ENCODE data around the gene CT45A3.
"Not testable (repeated sequence)": the region's sequence is repeated elsewhere in the genome, so short reads cannot be mapped to it uniquely, and the experiment has no call there.

Gene CT45A3

DNA sequence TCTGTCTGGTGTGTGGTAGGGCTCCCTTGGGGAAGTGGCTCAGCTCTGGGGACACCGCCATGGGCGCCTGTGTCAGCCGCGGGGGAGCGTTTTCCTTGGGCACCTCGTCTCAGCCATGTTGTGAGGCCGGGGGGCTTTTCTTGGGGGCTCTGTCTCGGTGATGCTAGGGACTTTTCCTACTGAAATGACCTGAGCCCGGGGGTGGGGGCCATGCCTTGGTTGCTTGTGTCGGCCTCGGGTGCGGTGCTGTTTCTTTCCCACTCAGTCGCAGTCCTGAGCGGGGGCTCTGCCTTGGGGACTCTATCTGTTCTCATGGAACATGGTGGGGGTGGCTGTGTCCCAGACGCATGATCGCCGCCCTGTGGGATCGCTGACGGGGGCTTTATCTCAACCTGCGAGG lies 54.2 kb downstream of the CT45A3 start:
- TF ChIP-seq YY1 (IDR thresholded peaks at IDR 0.05; ENCODE audit: insufficient read depth, insufficient read length) (no peak), ZNF274 (IDR thresholded peaks at IDR 0.05; ENCODE audit: low read depth, low read length) (no peak), SUZ12 (IDR thresholded peaks at IDR 0.05; ENCODE audit: extremely low read depth, insufficient read depth, insufficient read length) (no peak)
- Histone ChIP-seq H3K36me3 (ENCODE audit: insufficient read depth, insufficient read length, low read length) (no peaks in the 10 kb centered on the region), H3K4me1 (ENCODE audit: insufficient read depth, insufficient read length) (no peaks in the 10 kb centered on the region), H3K27me3 (ENCODE audit: insufficient read depth, insufficient read length) (no peaks in the 10 kb centered on the region), H3K9me3 (ENCODE audit: insufficient read depth, low read length) (no peaks in the 10 kb centered on the region; the same call in 1 of the 2 replicates), H3K9ac (ENCODE audit: insufficient read length, low read depth) (no peak overlapping the region), H3K4me3 (ENCODE audit: insufficient read length, low read depth) (no peak overlapping the region)
- DNase-seq (ENCODE audit: low read depth, low spot score) = no peak

DNA sequence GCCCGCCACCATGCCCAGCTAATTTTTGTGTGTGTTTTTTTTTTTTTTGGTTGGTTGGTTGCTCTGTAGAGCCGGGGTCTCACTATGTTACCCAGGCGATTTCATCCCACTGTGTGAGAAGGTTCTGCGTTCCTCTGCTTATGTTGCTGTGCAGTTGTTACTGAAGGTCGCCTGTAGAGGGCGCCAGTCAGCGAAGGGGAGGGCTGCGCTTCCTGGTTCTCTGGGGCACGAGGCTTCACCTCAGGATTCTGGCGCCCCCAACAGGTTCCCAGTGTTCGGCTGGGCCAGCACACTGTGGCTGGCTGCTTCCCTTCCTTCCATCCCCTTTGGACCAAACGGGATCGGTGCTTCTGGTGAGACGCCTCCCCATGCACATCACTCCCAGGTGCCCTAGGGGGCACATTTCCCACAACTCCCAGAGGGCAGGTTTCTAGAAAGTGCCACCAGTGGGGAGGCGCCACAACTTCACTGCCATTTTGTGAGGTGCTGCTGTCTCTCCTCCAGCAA lies 54.8 kb downstream of the CT45A3 start, which contains the start of gene CT45A1:
Gene CT45A1, plus strand, starts transcription at position 457 of the 507 bp plus-strand sequence. CDS start 5,302 bp downstream, outside the sequence.
- not testable (repeated sequence) for H3K4me3 ChIP-seq (ENCODE audit: insufficient read length, low read depth)

More for the DNA sequence above, 54.8 kb downstream of the CT45A3 start, which contains the start of gene CT45A1:
- not testable (repeated sequence) for H3K9me3 ChIP-seq (ENCODE audit: insufficient read depth, low read length); H3K4me1 ChIP-seq (ENCODE audit: insufficient read depth, insufficient read length); H3K36me3 ChIP-seq (ENCODE audit: insufficient read depth, insufficient read length, low read length); DNase-seq (ENCODE audit: low read depth, low spot score); H3K27me3 ChIP-seq (ENCODE audit: insufficient read depth, insufficient read length); H3K9ac ChIP-seq (ENCODE audit: insufficient read length, low read depth)
